ENCODE data around the gene RFNG.

DNA sequence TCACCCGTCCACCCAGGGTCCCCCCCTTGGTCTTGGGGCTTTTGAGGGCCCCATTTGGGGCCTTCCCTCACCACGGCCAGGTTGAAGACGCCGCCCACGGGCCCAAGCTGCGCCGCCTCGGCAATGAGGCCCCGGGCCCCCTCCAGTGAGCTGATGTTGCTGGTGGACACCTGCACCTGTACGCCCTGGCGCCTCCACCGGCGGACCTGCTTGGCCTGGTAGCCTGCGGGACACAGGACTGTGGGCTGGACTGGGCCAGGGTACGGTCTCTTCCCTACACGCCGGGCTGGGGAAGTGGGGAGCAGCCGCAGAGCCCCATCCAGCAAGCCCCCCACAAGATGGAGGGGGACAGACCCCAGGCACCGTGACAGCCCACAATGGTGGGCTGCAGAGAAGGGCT lies 30.8 kb upstream of the RFNG start:
- TF ChIP-seq, protein P1, sequence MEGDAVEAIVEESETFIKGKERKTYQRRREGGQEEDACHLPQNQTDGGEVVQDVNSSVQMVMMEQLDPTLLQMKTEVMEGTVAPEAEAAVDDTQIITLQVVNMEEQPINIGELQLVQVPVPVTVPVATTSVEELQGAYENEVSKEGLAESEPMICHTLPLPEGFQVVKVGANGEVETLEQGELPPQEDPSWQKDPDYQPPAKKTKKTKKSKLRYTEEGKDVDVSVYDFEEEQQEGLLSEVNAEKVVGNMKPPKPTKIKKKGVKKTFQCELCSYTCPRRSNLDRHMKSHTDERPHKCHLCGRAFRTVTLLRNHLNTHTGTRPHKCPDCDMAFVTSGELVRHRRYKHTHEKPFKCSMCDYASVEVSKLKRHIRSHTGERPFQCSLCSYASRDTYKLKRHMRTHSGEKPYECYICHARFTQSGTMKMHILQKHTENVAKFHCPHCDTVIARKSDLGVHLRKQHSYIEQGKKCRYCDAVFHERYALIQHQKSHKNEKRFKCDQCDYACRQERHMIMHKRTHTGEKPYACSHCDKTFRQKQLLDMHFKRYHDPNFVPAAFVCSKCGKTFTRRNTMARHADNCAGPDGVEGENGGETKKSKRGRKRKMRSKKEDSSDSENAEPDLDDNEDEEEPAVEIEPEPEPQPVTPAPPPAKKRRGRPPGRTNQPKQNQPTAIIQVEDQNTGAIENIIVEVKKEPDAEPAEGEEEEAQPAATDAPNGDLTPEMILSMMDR (IDR thresholded peaks at IDR 0.05): no peak
- TF ChIP-seq POLR2A (IDR thresholded peaks at IDR 0.05): no peak

Data from thyroid gland (tissue), 4 donors.